Sigmoid colon (tissue), 4 donors: ENCODE results near the gene CDK6.

Source experiments
- CTCF ChIP-seq, 4 experiments: fragments of 450-650 bp in 3 of 4; fragments of 200-600 bp in 1 of 4; IDR thresholded peaks; one replicate each; pipeline ENCODE4 v1.5.1; 2016 to 2019; ENCODE audit warnings: antibody characterized with exemption in 4 of 4, mild to moderate bottlenecking in 3 of 4, moderate library complexity in 2 of 4
- POLR2A ChIP-seq, 2 donors: fragments of 450-650 bp; IDR thresholded peaks; one replicate each; pipeline ENCODE4 v1.6.1; 2016; ENCODE audit warnings: antibody characterized with exemption in 2 of 2, mild to moderate bottlenecking in 2 of 2, moderate library complexity in 2 of 2
- POLR2AphosphoS5 ChIP-seq, 4 donors: sonication (generic); formaldehyde crosslinking; IDR thresholded peaks; one replicate each; pipeline ENCODE4 v1.6.1; 2017; ENCODE audit warnings: antibody characterized with exemption in 4 of 4

- TF ChIP-seq CTCF (IDR thresholded peaks at IDR 0.05) (peak; percentile 55 to 71 (median 63)), POLR2AphosphoS5 (IDR thresholded peaks at IDR 0.05) (no peak), POLR2A (IDR thresholded peaks at IDR 0.05) (no peak)
These were observed 215.3 kb downstream of the CDK6 start for GRCh38 chr7:92621026-92621540.
